Right hindlimb (tissue), 1 donor: ENCODE measurements around the gene CIAO3.

Experiments
- DNase-seq: peaks from one replicate; pipeline ENCODE4 v3.0.0-alpha.2; 2018

CIAO3 gene

DNA sequence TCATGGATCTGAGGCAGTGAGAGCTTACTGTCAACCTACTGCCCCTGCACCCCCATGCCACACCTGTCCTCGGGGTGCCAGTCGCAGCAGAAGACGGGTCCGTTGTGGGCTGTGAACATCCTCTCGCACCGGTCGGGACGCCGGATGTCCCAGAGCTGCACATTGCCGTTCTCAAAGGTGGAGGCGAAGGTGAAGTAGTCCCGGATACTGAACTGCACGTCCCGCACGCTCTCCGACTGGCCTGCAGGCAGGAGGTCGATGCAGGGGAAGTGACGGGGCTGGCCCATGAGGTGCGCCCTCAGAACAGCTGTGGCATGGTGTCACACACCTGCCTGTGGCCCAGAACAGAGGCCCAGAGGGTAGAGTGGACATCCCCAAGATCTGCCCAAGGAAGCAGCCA lies 53.3 kb downstream of the CIAO3 start:
- no peak for DNase-seq

DNA sequence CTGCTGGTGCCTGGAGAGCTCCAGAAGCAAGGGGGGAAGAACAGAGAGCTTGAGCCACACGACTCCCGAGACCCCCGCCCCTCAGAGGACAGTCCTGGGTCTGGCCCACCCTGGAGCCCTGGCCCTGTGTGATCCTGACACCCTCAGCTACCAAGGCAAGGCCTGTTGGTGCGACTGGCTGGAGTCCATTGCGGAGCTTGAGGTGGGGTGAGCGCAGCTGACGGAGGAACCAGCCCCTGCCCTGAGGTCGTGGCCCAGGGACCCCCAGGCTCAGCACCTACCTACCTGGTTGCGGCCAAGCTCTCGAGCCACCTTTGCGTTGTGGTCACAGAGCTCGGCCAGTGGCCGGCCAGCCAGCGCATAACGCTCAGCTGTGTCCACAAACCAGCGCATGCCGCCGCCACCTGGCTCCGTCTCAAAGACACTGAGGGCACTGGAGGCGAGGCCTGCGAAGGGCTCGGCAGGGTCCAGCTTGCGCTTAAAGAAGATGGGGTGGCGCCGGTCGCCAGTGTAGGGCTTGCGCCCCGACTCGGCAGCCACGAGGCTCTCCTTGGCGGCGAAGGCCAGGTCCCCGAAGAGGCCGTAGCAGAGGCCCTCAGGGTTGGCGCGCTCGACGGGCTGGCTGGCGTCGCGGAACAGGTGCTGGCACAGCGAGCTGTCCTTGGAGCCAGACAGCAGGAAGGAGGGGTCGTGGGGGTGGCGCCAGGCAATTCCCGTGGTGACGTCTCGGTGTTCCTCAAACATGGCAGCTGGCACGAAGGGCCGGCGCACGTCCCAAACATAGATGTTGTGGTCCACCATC lies 54.1 kb downstream of the CIAO3 start:
- DNase-seq: no peak

DNA sequence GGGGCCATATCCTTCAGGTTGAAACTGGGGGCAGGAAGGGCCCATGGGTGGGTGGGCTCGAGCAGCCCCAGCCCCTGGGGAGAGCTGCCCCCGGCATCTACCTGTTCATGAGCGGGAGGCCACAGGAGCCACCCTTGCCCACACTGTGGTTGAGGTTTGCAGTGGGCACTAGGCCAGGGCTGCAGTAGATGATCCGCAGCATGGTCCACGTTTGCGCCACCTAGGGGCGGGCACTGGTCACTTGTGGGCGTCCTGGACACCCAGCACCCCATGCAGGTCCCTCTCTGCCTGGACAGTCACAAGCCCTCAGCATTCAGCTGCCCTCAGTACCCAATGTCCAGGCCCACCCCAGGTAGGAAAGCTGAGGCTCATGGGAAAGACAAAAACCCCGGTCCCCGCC lies 54.8 kb downstream of the CIAO3 start:
- DNase-seq: no peak

DNA sequence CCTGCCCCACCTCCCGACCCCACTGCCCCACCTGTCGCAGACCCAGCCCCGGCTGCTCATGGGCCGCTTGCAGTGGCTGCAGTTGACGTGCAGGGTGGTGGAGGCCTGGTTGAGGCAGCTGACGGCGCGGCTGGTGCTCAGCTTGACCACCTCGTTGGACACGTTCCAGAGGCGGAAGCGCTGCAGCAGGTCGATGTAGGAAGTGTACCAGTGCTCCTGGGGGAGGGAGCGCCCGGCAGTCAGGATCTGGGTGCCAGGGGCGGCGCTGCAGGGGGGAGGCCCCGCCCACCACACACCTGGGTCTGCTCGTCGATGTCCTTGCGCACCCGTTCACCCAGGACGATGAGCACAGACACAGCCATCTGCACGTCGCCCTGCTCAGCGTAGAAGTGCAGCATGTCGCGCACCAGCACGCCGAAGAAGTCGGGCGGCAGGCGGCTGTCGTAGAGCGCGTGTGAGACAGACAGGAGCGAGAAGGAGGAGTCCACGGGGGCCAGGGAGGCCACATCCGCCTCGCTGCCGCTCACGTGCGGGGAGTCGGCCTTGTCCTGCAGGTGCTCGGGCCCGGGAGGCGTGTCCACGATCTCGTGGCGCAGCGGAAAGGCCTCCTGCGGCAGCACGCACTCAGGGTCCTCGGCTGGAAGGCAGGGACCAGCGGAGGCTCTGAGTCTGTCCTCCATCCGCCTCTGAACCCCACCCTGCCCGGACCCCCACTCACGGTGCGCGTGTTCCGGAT lies 55.7 kb downstream of the CIAO3 start:
- no peak for DNase-seq

DNA sequence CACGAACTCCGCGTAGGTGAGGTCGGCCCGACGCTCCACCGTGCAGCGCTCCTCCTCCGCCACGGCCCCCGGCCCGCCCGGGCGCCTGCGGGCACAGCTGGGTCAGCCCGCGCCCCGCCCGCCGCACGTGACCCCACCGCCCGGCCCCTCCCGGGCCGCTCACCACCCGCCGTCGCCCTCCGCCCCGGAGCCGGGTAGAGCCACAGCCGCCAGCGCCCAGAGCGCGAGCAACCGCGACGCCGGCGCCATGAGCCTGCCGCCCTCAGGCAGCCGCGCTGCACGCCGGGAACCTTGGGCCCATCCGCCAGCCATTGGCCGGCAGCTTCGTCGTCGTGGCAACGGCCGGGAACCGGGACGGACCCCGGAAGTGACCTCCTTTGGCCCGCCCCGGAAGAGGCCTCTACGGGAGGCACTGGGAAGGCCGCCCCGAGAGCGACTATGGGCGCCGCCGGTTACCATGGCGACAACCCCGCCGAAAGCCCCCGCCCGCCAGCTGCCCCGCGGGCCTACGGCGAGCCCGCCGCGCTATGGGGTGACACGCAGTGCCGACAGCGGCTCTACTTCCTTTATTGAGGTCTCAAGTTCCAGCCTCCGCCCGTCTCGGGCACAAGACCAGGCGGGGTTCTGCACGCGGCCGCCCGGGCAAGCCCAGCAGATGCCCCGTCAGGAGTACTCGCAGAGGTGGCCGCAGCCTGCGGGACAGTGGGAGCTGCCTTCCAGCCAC lies 56.6 kb downstream of the CIAO3 start, which contains the start of gene JMJD8:
Gene JMJD8 (minus strand): TSS at position 264 of the 724 bp plus-strand sequence. CDS start 15 bp downstream, at position 249.
- DNase-seq: peak; percentile 98

DNA sequence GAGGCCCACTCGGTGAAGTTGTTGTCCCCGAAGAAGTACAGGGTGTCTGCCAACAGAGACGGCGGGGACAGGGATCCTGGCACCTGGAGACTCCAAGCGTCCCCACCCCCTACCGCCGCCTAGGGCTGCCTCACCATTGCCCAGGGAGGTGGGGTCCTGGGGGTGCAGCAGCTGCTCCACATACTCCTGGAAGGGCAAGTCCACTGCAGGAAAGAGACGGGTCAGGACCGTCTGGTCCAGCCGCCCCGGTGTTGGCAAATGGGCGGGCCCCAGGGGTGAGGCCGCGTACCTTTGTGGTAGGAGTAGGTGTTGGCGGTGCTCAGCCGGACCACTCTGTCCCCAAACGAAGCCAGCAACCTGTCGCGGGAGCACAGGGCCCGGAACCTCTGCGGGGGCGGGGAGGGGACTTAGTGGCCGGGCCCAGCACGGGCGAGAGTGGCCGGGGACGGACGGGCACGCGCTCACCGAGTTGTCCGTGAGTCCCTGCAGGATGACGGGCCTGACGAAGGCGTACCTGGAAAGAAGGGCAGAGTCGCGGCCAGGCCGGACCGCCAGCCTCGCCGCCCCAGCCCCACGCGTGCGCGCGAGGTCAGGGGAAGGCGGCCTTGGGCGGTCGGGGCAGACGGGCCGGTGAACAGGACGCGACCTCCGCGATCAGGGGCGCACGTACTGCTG lies 57.3 kb downstream of the CIAO3 start:
- DNase-seq: no peak

DNA sequence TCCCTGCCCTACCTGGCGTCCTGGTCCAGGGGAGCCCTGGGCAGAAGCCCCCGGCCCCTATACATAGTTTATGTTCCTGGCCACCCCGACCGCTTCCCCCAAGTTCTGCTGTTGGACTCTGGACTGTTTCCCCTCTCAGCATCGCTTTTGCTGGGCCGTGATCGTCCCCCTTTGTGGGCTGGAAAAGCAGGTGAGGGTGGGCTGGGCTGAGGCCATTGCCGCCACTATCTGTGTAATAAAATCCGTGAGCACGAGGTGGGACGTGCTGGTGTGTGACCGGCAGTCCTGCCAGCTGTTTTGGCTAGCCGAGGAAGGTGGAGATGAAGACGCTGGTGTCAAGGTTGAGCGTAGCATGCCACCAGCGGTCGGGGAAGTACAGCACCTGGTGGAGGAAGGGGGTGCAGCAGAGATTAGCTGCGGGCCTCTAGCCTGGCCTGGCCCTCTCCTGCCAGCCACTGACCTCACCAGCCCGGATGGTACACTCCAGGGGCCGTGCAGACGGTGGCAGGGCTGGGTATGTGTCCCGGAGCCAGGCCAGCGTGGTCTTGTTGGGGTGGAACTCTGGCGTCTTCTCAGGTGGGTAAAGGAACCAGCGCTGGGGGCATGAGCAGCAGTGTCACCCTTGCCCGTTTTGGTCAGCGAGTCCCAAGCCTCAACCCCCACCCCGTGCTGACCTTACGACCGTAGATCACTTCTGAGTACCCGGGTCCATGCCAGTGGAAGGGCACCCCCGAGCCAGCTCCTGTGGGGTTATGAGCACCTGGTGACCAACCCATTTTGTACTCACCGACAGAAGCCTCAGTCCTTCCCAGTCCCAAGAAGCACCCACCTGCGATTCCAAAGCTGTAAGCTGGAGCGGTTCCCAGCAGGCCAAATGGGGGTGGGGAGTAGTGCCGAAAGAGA lies 58.1 kb downstream of the CIAO3 start:
- no peak for DNase-seq

DNA sequence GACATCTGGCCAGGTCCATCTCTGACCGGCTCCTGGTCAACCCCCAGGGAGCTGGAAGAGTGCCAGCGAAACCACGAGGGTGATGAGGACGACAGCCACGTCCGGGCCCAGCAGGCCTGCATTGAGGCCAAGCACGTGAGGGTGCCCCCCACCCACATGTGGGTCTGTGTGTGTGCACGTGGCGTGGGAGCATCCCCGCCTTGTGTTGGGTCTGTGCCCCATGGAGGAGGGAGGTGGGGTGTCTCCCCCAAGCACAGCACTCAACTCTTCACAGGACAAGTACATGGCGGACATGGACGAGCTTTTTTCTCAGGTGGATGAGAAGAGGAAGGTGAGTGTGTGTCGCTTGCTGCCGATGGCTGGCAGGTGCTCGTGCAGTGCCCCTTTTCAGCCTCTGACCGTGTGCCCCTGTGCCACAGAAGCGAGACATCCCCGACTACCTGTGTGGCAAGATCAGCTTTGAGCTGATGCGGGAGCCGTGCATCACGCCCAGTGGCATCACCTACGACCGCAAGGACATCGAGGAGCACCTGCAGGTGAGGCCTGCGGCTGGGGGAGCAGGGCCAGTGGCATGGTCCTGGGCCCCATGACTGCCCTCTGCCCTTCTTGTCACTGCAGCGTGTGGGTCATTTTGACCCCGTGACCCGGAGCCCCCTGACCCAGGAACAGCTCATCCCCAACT lies 58.9 kb downstream of the CIAO3 start:
- no peak for DNase-seq

DNA sequence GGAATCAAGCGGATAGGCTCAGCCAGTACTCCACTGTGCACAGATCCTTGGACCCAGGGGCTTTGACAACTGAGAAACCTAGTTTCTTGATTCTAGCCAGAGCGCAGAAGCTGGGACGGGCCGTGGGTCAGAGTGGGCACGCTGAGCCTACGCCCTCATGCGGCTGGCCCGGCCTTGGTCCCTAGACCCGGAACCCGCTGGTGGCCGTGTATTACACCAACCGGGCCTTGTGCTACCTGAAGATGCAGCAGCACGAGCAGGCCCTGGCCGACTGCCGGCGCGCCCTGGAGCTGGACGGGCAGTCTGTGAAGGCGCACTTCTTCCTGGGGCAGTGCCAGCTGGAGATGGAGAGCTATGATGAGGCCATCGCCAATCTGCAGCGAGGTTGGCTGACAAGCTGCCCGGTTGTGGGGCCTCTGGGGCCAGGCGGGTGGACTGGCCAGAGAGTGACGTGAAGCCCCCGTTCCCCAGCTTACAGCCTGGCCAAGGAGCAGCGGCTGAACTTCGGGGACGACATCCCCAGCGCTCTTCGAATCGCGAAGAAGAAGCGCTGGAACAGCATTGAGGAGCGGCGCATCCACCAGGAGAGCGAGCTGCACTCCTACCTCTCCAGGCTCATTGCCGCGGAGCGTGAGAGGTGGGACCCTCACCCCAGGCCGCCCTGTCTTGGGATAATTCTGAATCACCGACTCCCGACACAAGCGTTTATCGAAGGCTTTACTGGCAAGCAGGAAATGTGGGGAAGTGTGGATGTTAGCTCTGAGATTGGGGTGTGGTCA lies 59.6 kb downstream of the CIAO3 start:
- no peak for DNase-seq

DNA sequence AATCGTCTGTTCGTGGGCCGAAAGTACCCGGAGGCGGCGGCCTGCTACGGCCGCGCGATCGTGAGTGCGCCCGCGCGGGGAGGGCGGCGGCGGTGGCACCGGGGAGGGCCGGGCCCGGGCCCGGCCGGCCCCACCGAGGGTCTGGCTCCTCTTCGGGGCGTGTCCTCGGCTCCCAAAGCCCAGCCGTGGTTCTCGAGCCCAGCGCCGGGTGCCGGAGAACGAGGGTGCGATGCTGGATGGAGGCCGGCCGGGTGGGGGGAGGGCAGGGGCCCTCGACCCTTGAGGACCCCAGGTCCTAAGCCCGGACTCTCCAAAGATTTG lies 60.2 kb downstream of the CIAO3 start:
- DNase-seq: no peak

DNA sequence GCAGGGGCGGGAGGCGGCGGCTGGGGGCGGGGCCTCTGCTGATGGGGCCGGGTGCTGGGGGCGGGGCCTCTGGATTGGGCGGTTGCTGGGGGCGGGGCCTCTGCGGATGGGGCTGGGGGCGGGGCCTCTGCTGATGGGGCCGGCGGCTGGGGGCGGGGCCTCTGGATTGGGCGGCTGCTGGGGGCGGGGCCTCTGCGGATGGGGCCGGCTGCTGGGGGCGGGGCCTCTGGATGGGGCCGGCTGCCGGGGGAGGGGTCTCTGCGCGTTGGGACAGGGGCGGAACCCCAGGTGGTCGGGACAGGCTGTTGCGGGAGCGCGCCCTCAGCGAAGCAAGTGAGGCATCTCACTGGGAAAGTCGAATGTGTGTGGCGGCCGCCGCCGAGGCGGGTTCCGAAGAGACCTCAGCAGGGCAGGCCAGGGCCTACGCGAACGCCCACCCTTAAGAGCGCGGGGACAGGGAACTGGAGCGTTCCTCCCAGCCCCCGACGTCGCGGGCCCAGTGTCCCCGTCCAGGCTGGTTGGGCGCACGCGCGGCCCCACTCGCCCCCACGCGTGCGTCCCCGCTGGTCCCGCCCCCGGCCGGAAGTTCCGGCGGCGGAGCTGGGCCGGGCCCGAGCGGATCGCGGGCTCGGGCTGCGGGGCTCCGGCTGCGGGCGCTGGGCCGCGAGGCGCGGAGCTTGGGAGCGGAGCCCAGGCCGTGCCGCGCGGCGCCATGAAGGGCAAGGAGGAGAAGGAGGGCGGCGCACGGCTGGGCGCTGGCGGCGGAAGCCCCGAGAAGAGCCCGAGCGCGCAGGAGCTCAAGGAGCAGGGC lies 60.8 kb downstream of the CIAO3 start, which contains the start of gene STUB1:
Gene STUB1 (plus strand): TSS at position 597 of the 811 bp plus-strand sequence. CDS start 116 bp downstream, at position 713.
- peak; percentile 94 for DNase-seq
